Ishikawa (cell line): ENCODE results near the gene TCF7.

Source experiments
- CREB1 ChIP-seq: IDR thresholded peaks from 2 replicates; pipeline ENCODE4 v1.6.1; 2012; ENCODE audit warnings: low read depth
- EGR1 ChIP-seq: IDR thresholded peaks from 2 replicates; pipeline ENCODE4 v1.6.1; 2012
- EP300 ChIP-seq: IDR thresholded peaks from 2 replicates; pipeline ENCODE4 v1.6.1; 2012; ENCODE audit warnings: borderline replicate concordance
- FOXM1 ChIP-seq: IDR thresholded peaks from 2 replicates; pipeline ENCODE4 v1.6.1; 2012; ENCODE audit warnings: low read depth, borderline replicate concordance
- NFIC ChIP-seq: IDR thresholded peaks from 2 replicates; pipeline ENCODE4 v1.6.1; 2012
- RAD21 ChIP-seq: IDR thresholded peaks from 2 replicates; pipeline ENCODE4 v1.6.1; 2012; ENCODE audit warnings: low read depth
- TAF1 ChIP-seq: IDR thresholded peaks from 2 replicates; pipeline ENCODE4 v1.6.1; 2012; ENCODE audit warnings: low read depth, mild to moderate bottlenecking
- TCF12 ChIP-seq: IDR thresholded peaks from 2 replicates; pipeline ENCODE4 v1.6.1; 2012; ENCODE audit warnings: low read depth
- YY1 ChIP-seq: IDR thresholded peaks from 2 replicates; pipeline ENCODE4 v1.6.1; 2012; ENCODE audit warnings: low read depth
- ZBTB7A ChIP-seq: IDR thresholded peaks from 2 replicates; pipeline ENCODE4 v1.6.1; 2012; ENCODE audit warnings: low read depth
- TF ChIP-seq, protein P1 (sequence below): IDR thresholded peaks from 2 replicates; pipeline ENCODE4 v1.6.1; 2012
- TF ChIP-seq, protein P2 (sequence below): IDR thresholded peaks from 2 replicates; pipeline ENCODE4 v1.6.1; 2012; ENCODE audit warnings: low read depth, mild to moderate bottlenecking

DNA sequence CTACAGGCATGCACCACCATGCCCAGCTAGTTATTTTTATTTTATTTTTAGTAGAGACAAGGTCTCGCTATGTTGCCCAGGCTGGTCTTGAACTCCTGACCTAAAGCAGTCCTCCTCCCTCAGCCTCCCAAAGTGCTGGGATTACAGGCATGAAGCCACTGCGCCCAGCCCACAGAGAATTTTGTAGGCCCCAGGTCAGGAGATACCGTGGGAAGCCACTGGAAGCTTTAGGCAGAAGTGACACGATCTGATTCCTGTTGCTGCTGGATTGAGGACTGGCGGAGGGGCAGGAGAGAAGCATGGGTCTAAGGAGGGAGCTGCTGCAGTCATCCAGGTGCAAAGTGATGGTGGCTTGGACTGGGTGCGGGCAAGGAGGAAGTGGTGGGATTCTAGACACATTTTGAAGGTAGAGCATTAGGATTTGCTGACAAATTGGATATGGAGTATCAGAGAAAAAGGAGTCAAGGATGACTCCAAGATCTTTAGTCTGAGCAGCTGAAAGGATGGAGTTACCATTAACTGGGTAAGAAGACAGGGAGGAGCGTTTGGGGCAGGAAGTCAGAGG, 20.7 kb downstream of the TCF7 start:
- TF ChIP-seq TCF12 (no peak), YY1 (no peak), EP300 (no peak), CREB1 (no peak), FOXM1 (no peak), RAD21 (no peak), EGR1 (no peak), NFIC (no peak), TAF1 (no peak), ZBTB7A (no peak)
- TF ChIP-seq, protein P1, sequence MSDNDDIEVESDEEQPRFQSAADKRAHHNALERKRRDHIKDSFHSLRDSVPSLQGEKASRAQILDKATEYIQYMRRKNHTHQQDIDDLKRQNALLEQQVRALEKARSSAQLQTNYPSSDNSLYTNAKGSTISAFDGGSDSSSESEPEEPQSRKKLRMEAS = no peak
- TF ChIP-seq, protein P2, sequence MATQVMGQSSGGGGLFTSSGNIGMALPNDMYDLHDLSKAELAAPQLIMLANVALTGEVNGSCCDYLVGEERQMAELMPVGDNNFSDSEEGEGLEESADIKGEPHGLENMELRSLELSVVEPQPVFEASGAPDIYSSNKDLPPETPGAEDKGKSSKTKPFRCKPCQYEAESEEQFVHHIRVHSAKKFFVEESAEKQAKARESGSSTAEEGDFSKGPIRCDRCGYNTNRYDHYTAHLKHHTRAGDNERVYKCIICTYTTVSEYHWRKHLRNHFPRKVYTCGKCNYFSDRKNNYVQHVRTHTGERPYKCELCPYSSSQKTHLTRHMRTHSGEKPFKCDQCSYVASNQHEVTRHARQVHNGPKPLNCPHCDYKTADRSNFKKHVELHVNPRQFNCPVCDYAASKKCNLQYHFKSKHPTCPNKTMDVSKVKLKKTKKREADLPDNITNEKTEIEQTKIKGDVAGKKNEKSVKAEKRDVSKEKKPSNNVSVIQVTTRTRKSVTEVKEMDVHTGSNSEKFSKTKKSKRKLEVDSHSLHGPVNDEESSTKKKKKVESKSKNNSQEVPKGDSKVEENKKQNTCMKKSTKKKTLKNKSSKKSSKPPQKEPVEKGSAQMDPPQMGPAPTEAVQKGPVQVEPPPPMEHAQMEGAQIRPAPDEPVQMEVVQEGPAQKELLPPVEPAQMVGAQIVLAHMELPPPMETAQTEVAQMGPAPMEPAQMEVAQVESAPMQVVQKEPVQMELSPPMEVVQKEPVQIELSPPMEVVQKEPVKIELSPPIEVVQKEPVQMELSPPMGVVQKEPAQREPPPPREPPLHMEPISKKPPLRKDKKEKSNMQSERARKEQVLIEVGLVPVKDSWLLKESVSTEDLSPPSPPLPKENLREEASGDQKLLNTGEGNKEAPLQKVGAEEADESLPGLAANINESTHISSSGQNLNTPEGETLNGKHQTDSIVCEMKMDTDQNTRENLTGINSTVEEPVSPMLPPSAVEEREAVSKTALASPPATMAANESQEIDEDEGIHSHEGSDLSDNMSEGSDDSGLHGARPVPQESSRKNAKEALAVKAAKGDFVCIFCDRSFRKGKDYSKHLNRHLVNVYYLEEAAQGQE = no peak
